Endothelial cell of umbilical vein (primary cell): Measurements from ENCODE around the gene MYOG.

Source experiments
- EZH2 ChIP-seq: IDR thresholded peaks from 2 replicates; pipeline ENCODE4 v1.6.1; 2012; ENCODE audit warnings: borderline replicate concordance, low read depth, mild to moderate bottlenecking, moderate library complexity, low read length, inconsistent platforms; ENCODE audit not compliant: severe bottlenecking
- POLR2A ChIP-seq: IDR thresholded peaks from 2 replicates; pipeline ENCODE4 v1.6.1; 2012; ENCODE audit warnings: low read depth, mild to moderate bottlenecking, control low read depth, low read length
- POLR2AphosphoS5 ChIP-seq: IDR thresholded peaks from 2 replicates; pipeline ENCODE4 v1.6.1; 2012; ENCODE audit warnings: low read depth, mild to moderate bottlenecking, control low read depth, low read length, moderate library complexity; ENCODE audit not compliant: insufficient read depth
- TF ChIP-seq, protein P1 (sequence below), 2 donors: IDR thresholded peaks; 1 replicate in 1 of 2; 2 replicates in 1 of 2; pipeline ENCODE4 v1.5.1; 2011; ENCODE audit warnings: low read length in 2 of 2, mild to moderate bottlenecking in 2 of 2, moderate library complexity in 2 of 2, control low read depth in 1 of 2, inconsistent platforms in 1 of 2, low read depth in 1 of 2; ENCODE audit not compliant: insufficient read depth in 1 of 2; ENCODE audit errors: extremely low read depth in 1 of 2

DNA sequence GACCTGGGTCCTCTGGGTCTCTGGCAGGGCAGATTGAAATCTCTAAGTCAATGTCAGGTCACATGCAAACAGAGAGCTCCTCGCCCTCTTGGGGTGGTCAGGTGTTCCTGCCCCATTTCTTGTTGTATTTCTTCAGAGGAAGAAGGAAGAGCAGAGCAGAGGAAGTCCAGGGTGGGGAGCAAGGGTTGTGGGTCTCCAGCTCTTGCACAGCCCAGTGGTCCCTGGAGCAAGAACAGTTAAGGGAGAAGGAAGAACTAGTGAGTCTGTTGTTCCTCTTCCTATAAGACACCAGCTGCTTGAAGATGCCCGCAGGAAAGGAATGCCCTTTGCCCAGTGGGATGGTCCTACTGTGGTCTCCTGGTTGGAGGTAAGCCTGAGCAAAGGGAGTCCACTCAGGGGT is 26.3 kb downstream of the MYOG start:
- TF ChIP-seq POLR2A (no peak), POLR2AphosphoS5 (no peak), EZH2 (no peak)
- TF ChIP-seq, protein P1, sequence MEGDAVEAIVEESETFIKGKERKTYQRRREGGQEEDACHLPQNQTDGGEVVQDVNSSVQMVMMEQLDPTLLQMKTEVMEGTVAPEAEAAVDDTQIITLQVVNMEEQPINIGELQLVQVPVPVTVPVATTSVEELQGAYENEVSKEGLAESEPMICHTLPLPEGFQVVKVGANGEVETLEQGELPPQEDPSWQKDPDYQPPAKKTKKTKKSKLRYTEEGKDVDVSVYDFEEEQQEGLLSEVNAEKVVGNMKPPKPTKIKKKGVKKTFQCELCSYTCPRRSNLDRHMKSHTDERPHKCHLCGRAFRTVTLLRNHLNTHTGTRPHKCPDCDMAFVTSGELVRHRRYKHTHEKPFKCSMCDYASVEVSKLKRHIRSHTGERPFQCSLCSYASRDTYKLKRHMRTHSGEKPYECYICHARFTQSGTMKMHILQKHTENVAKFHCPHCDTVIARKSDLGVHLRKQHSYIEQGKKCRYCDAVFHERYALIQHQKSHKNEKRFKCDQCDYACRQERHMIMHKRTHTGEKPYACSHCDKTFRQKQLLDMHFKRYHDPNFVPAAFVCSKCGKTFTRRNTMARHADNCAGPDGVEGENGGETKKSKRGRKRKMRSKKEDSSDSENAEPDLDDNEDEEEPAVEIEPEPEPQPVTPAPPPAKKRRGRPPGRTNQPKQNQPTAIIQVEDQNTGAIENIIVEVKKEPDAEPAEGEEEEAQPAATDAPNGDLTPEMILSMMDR (IDR thresholded peaks at IDR 0.05; ENCODE audit: extremely low read depth in 1 of 2, insufficient read depth in 1 of 2, low read depth in 1 of 2, low read length in 2 of 2) = no peak
